Osteoblast (primary cell): ENCODE measurements around the gene ZNF536. TPM values are rescaled to one million over a fixed set of nuclear protein-coding genes. Genes with fewer than 3 reads are reported as not detected.

Experiments used
- DNase-seq: peaks from one replicate; pipeline ENCODE4 v3.0.0; 2011; ENCODE audit warnings: low spot score, mixed read lengths; ENCODE audit not compliant: insufficient read length; ENCODE audit errors: missing footprints
- H2AFZ ChIP-seq: 2 replicates; pipeline ENCODE4 v1.6.0; 2011; ENCODE audit warnings: mild to moderate bottlenecking, low read length
- H3K27ac ChIP-seq: 2 replicates; pipeline ENCODE4 v1.5.1; 2011; ENCODE audit warnings: mild to moderate bottlenecking, low read depth, low read length, moderate library complexity
- H3K27me3 ChIP-seq: 2 replicates; pipeline ENCODE4 v1.6.0; 2012; ENCODE audit warnings: mild to moderate bottlenecking, control low read depth, inconsistent platforms, low read length, moderate library complexity; ENCODE audit not compliant: insufficient read depth
- H3K36me3 ChIP-seq: 2 replicates; pipeline ENCODE4 v1.5.1; 2011; ENCODE audit warnings: mild to moderate bottlenecking, low read length, control low read depth, moderate library complexity; ENCODE audit not compliant: insufficient read depth
- H3K4me1 ChIP-seq: 2 replicates; pipeline ENCODE4 v1.5.1; 2011; ENCODE audit warnings: mild to moderate bottlenecking, low read length, control low read depth, moderate library complexity; ENCODE audit not compliant: insufficient read depth
- H3K4me2 ChIP-seq: 2 replicates; pipeline ENCODE4 v1.6.0; 2011; ENCODE audit warnings: mild to moderate bottlenecking, low read length; ENCODE audit not compliant: insufficient read depth
- H3K4me3 ChIP-seq: fragments of 200-600 bp; sonication (generic); 3 replicates; pipeline ENCODE4 v1.5.1; 2012; ENCODE audit warnings: mild to moderate bottlenecking, low read length, inconsistent platforms; ENCODE audit not compliant: insufficient read depth
- H3K79me2 ChIP-seq: 2 replicates; pipeline ENCODE4 v1.6.0; 2012; ENCODE audit warnings: mild to moderate bottlenecking, low read length, control low read depth, inconsistent platforms; ENCODE audit not compliant: insufficient read depth
- H3K9me3 ChIP-seq: 2 replicates; pipeline ENCODE4 v1.5.1; 2011; ENCODE audit warnings: low read depth, low read length, control low read depth
- H4K20me1 ChIP-seq: 2 replicates; pipeline ENCODE4 v1.6.0; 2012; ENCODE audit warnings: mild to moderate bottlenecking, low read length, control low read depth; ENCODE audit not compliant: insufficient read depth
- CTCF ChIP-seq: IDR thresholded peaks from 2 replicates; pipeline ENCODE4 v1.5.1; 2011; ENCODE audit warnings: mild to moderate bottlenecking, low read depth, low read length, moderate library complexity; ENCODE audit errors: extremely low read depth
- total RNA-seq: library from RNA; depleted of rRNA; stranded (reverse); fragments of >200 nt; gene quantifications from 2 replicates; pipeline ENCODE4 v1.2.3, GENCODE V29; 2012

Gene ZNF536
- total RNA-seq, 1 donor: not detected

GRCh38 chr19:30562981-30563380 is 190.8 kb downstream of the ZNF536 start:
- no peaks in the 10 kb centered on the region for H3K79me2 ChIP-seq
- H3K9me3 ChIP-seq: no peaks in the 10 kb centered on the region
- H3K36me3 ChIP-seq: no peaks in the 10 kb centered on the region
- no peaks in the 10 kb centered on the region for H4K20me1 ChIP-seq
- no peaks in the 10 kb centered on the region for H3K4me1 ChIP-seq
- no peak overlapping the region for H3K4me2 ChIP-seq
- H2AFZ ChIP-seq: no peak overlapping the region
- DNase-seq: no peak
- H3K27me3 ChIP-seq: no peaks in the 10 kb centered on the region
- no peak for TF ChIP-seq CTCF
- no peak overlapping the region for H3K27ac ChIP-seq
- no peak overlapping the region for H3K4me3 ChIP-seq

GRCh38 chr19:30563691-30564090 is 191.5 kb downstream of the ZNF536 start:
- no peak overlapping the region for H3K27ac ChIP-seq

GRCh38 chr19:30564551-30565011 is 192.4 kb downstream of the ZNF536 start:
- Histone ChIP-seq H4K20me1 (no peaks in the 10 kb centered on the region), H3K4me2 (no peak overlapping the region), H2AFZ (no peak overlapping the region), H3K79me2 (no peaks in the 10 kb centered on the region), H3K27ac (no peak overlapping the region), H3K9me3 (no peaks in the 10 kb centered on the region), H3K27me3 (no peaks in the 10 kb centered on the region), H3K4me1 (no peaks in the 10 kb centered on the region), H3K36me3 (no peaks in the 10 kb centered on the region), H3K4me3 (no peak overlapping the region)
- no peak for TF ChIP-seq CTCF
- no peak for DNase-seq

More at GRCh38 chr19:30563691-30564090, 191.5 kb downstream of the ZNF536 start:
- H3K9me3 ChIP-seq: no peaks in the 10 kb centered on the region
- TF ChIP-seq CTCF: no peak
- no peaks in the 10 kb centered on the region for H4K20me1 ChIP-seq
- no peak overlapping the region for H3K4me3 ChIP-seq
- H2AFZ ChIP-seq: no peak overlapping the region
- no peaks in the 10 kb centered on the region for H3K4me1 ChIP-seq
- H3K4me2 ChIP-seq: no peak overlapping the region
- H3K79me2 ChIP-seq: no peaks in the 10 kb centered on the region
- no peaks in the 10 kb centered on the region for H3K36me3 ChIP-seq
- no peaks in the 10 kb centered on the region for H3K27me3 ChIP-seq
- no peak for DNase-seq

- Histone ChIP-seq H4K20me1 (no peaks in the 10 kb centered on the region), H3K4me3 (no peak overlapping the region), H3K36me3 (no peaks in the 10 kb centered on the region), H2AFZ (no peak overlapping the region), H3K27ac (no peak overlapping the region), H3K4me2 (no peak overlapping the region), H3K27me3 (no peaks in the 10 kb centered on the region), H3K9me3 (no peaks in the 10 kb centered on the region), H3K79me2 (no peaks in the 10 kb centered on the region), H3K4me1 (no peaks in the 10 kb centered on the region)
- TF ChIP-seq CTCF: no peak
- DNase-seq: no peak
Measured at GRCh38 chr19:30565636-30566035, 193.5 kb downstream of the ZNF536 start.
